GM23338 (cell line): Measurements from ENCODE around the gene SERPINB13. TPM values are rescaled to one million over a fixed set of nuclear protein-coding genes. Genes with fewer than 3 reads are reported as not detected.

ENCODE experiments used
- ATAC-seq: fragments of 200-7000 bp; cut with Tn5 transposase; 3 replicates; pipeline ENCODE4 v1.9.1; 2020
- DNase-seq: peaks from one replicate; pipeline ENCODE4 v3.0.0-alpha.2; 2015; ENCODE audit warnings: low spot score
- H2AFZ ChIP-seq: fragments of 200-600 bp; sonication (generic); 2 replicates; pipeline ENCODE4 v1.8.0; 2016; ENCODE audit warnings: antibody characterized with exemption, mild to moderate bottlenecking, moderate library complexity
- H3F3A ChIP-seq: fragments of 200-600 bp; sonication (generic); replicated peaks from 2 replicates; pipeline ENCODE4 v1.8.0; 2017; ENCODE audit warnings: antibody characterized with exemption, mixed run types, low read depth
- H3K27ac ChIP-seq: fragments of 200-600 bp; sonication (generic); 2 replicates; pipeline ENCODE4 v1.6.1; 2016; ENCODE audit warnings: low read depth
- H3K27me3 ChIP-seq: fragments of 200-600 bp; sonication (generic); 2 replicates; pipeline ENCODE4 v1.8.0; 2016; ENCODE audit warnings: mild to moderate bottlenecking, mixed run types, moderate library complexity; ENCODE audit not compliant: insufficient read depth
- H3K36me3 ChIP-seq: fragments of 200-600 bp; sonication (generic); 2 replicates; pipeline ENCODE4 v1.8.0; 2016; ENCODE audit warnings: mild to moderate bottlenecking; ENCODE audit not compliant: insufficient read depth
- H3K4me1 ChIP-seq: fragments of 200-600 bp; sonication (generic); 2 replicates; pipeline ENCODE4 v1.8.0; 2016; ENCODE audit warnings: mild to moderate bottlenecking, moderate library complexity; ENCODE audit not compliant: insufficient read depth
- H3K4me2 ChIP-seq: fragments of 200-600 bp; sonication (generic); 2 replicates; pipeline ENCODE4 v1.7.1; 2017; ENCODE audit warnings: mixed run types
- H3K4me3 ChIP-seq: fragments of 200-600 bp; sonication (generic); 2 replicates; pipeline ENCODE4 v1.6.1; 2016; ENCODE audit warnings: mixed run types
- H3K79me2 ChIP-seq: fragments of 200-600 bp; sonication (generic); replicated peaks from 2 replicates; pipeline ENCODE4 v1.8.0; 2017; ENCODE audit warnings: mild to moderate bottlenecking; ENCODE audit not compliant: insufficient read depth
- H3K9me2 ChIP-seq: fragments of 200-600 bp; sonication (generic); 2 replicates; pipeline ENCODE4 v1.8.0; 2017; ENCODE audit not compliant: insufficient read depth
- H4K20me1 ChIP-seq: fragments of 200-600 bp; sonication (generic); replicated peaks from 2 replicates; pipeline ENCODE4 v1.8.0; 2017; ENCODE audit warnings: mild to moderate bottlenecking; ENCODE audit not compliant: insufficient read depth
- H3K27ac Mint-ChIP-seq: 2 replicates; pipeline ENCODE4 v1.8.0; 2020; ENCODE audit warnings: inconsistent platforms, mild to moderate bottlenecking, moderate library complexity, mixed read lengths
- H3K27me3 Mint-ChIP-seq: 3 replicates; pipeline ENCODE4 v1.8.0; 2022; ENCODE audit warnings: low read depth, mild to moderate bottlenecking, moderate library complexity, mixed read lengths, inconsistent platforms; ENCODE audit not compliant: insufficient read depth, poor library complexity
- H3K36me3 Mint-ChIP-seq: 3 replicates; pipeline ENCODE4 v1.8.0; 2021; ENCODE audit warnings: low read depth, mild to moderate bottlenecking, inconsistent platforms, moderate library complexity, mixed read lengths
- H3K4me1 Mint-ChIP-seq: 3 replicates; pipeline ENCODE4 v1.8.0; 2020; ENCODE audit warnings: mild to moderate bottlenecking, inconsistent platforms, mixed read lengths
- H3K4me3 Mint-ChIP-seq: 3 replicates; pipeline ENCODE4 v1.8.0; 2021; ENCODE audit warnings: moderate library complexity, mild to moderate bottlenecking, inconsistent platforms, mixed read lengths
- H3K9me3 Mint-ChIP-seq: 3 replicates; pipeline ENCODE4 v1.8.0; 2020; ENCODE audit warnings: moderate library complexity, mild to moderate bottlenecking, inconsistent platforms, mixed read lengths
- CREB1 ChIP-seq: fragments of 250-450 bp; sonication (Bioruptor Pico); IDR thresholded peaks from 2 replicates; pipeline ENCODE4 v1.5.0; 2020; ENCODE audit warnings: low read depth, mild to moderate bottlenecking, moderate library complexity
- ETS1 ChIP-seq: IDR thresholded peaks from 2 replicates; pipeline ENCODE4 v1.6.1; 2016; ENCODE audit warnings: antibody characterized with exemption
- EZH2 ChIP-seq: fragments of 200-600 bp; sonication (generic); IDR thresholded peaks from one replicate; pipeline ENCODE4 v1.8.0; 2017; ENCODE audit warnings: antibody characterized with exemption, mild to moderate bottlenecking, low read depth; ENCODE audit not compliant: unreplicated experiment
- EZH2phosphoT487 ChIP-seq: fragments of 200-600 bp; sonication (generic); IDR thresholded peaks from one replicate; pipeline ENCODE4 v1.8.1; 2018; ENCODE audit warnings: antibody characterized with exemption; ENCODE audit not compliant: unreplicated experiment
- JUNB ChIP-seq: IDR thresholded peaks from one replicate; pipeline ENCODE4 v1.6.1; 2016; ENCODE audit warnings: antibody characterized with exemption; ENCODE audit not compliant: unreplicated experiment
- NANOG ChIP-seq: IDR thresholded peaks from 2 replicates; pipeline ENCODE4 v1.6.1; 2016; ENCODE audit warnings: antibody characterized with exemption, borderline replicate concordance
- POLR2AphosphoS5 ChIP-seq: IDR thresholded peaks from 2 replicates; pipeline ENCODE4 v1.6.1; 2016; ENCODE audit warnings: antibody characterized with exemption, low read depth
- STAT1 ChIP-seq: IDR thresholded peaks from one replicate; pipeline ENCODE4 v1.6.1; 2016; ENCODE audit warnings: antibody characterized with exemption; ENCODE audit not compliant: unreplicated experiment
- ZNF114 ChIP-seq: fragments of 250-450 bp; sonication (Bioruptor Pico); IDR thresholded peaks from 2 replicates; pipeline ENCODE4 v1.5.0; 2020; ENCODE audit warnings: mild to moderate bottlenecking, moderate library complexity
- ZNF462 ChIP-seq: fragments of 250-450 bp; sonication (Bioruptor Pico); IDR thresholded peaks from 2 replicates; pipeline ENCODE4 v1.5.0; 2020; ENCODE audit warnings: mild to moderate bottlenecking, moderate library complexity
- polyA plus RNA-seq: library from polyadenylated mRNA; unstranded; fragments of >200 nt; fragmentation: Nextera tagmentation; extraction: Ambion mirVana; gene quantifications from 2 replicates; pipeline ENCODE4 v1.2.1, GENCODE V29; 2016
- total RNA-seq: library from RNA; depleted of rRNA; stranded (reverse); fragments of >200 nt; shearing (Covaris generic); gene quantifications from 2 replicates; pipeline ENCODE4 v1.2.3, GENCODE V29; 2014

SERPINB13 gene
- total and polyA plus RNA-seq, 2 experiments from 2014 or later = not detected

- Mint-ChIP-seq H3K36me3 (no peaks in the 10 kb centered on the region), H3K27ac (no peak overlapping the region)
- H3K4me3 ChIP-seq = no peak overlapping the region
Measured at GRCh38 chr18:63564021-63564420, 23.1 kb upstream of the SERPINB13 start.

GRCh38 chr18:63564561-63564960 is 22.6 kb upstream of the SERPINB13 start:
- Histone ChIP-seq H2AFZ (no peak overlapping the region), H3K27ac (no peak overlapping the region), H3K9me2 (no peaks in the 10 kb centered on the region), H3K4me3 (no peak overlapping the region), H4K20me1 (no peaks in the 10 kb centered on the region), H3K27me3 (no peaks in the 10 kb centered on the region), H3F3A (no peaks in the 10 kb centered on the region), H3K4me2 (no peak overlapping the region), H3K4me1 (no peaks in the 10 kb centered on the region), H3K36me3 (no peaks in the 10 kb centered on the region), H3K79me2 (no peaks in the 10 kb centered on the region)
- Mint-ChIP-seq H3K27me3 (peaks cover 2% of the 10 kb centered on the region), H3K4me1 (0 out of 3 replicates have a peak, but pooled peaks cover 2% of the 10 kb centered on the region), H3K9me3 (no peaks in the 10 kb centered on the region), H3K36me3 (no peaks in the 10 kb centered on the region), H3K4me3 (no peak overlapping the region), H3K27ac (no peak overlapping the region)
- ATAC-seq (no peak), DNase-seq (no peak)
- TF ChIP-seq EZH2phosphoT487 = no peak
- TF ChIP-seq EZH2 = no peak
- no peak for TF ChIP-seq ZNF462 (CRISPR knock-in tag)
- no peak for TF ChIP-seq CREB1 (CRISPR knock-in tag)
- no peak for TF ChIP-seq NANOG
- no peak for TF ChIP-seq POLR2AphosphoS5

More at GRCh38 chr18:63564021-63564420, 23.1 kb upstream of the SERPINB13 start:
- Histone ChIP-seq H3K9me2 (no peaks in the 10 kb centered on the region), H3K79me2 (no peaks in the 10 kb centered on the region), H2AFZ (0 out of 2 replicates have a peak overlapping the region, but pooled peaks have one; percentile 32), H3K36me3 (no peaks in the 10 kb centered on the region), H3F3A (no peaks in the 10 kb centered on the region), H3K27ac (no peak overlapping the region), H3K4me2 (no peak overlapping the region), H4K20me1 (no peaks in the 10 kb centered on the region), H3K4me1 (no peaks in the 10 kb centered on the region), H3K27me3 (no peaks in the 10 kb centered on the region)
- ATAC-seq (no peak), DNase-seq (no peak)
- TF ChIP-seq STAT1 = no peak
- TF ChIP-seq ZNF114 (CRISPR knock-in tag) = no peak
- TF ChIP-seq ETS1 = no peak
- TF ChIP-seq JUNB = no peak
- TF ChIP-seq CREB1 (CRISPR knock-in tag) = no peak
- Mint-ChIP-seq H3K9me3 (no peaks in the 10 kb centered on the region), H3K4me3 (no peak overlapping the region), H3K27me3 (peaks cover 2% of the 10 kb centered on the region), H3K4me1 (0 out of 3 replicates have a peak, but pooled peaks cover 2% of the 10 kb centered on the region)
